NCI-H1417 treated with DMSO at 0.1 percent for 48 hours (cell line): ENCODE results near the gene SFPQ.
"Not testable (repeated sequence)": the region's sequence is repeated elsewhere in the genome, so short reads cannot be mapped to it uniquely, and the experiment has no call there.

ENCODE experiments used
- DNase-seq: peaks from one replicate; lab custom pipeline; 2025; lab: John Stamatoyannopoulos, UW

The SFPQ gene

GRCh38 chr1:35192853-35193664 lies at the start of gene SFPQ:
SFPQ (minus strand) TSS chr1:35193145; CDS start chr1:35193049, 96 bp downstream.
- DNase-seq: peak; percentile 97

- not testable (repeated sequence) for DNase-seq
These were observed 43.8 kb upstream of the SFPQ start for GRCh38 chr1:35236772-35237171.

GRCh38 chr1:35231287-35231686 lies 38.3 kb upstream of the SFPQ start:
- DNase-seq: no peak

GRCh38 chr1:35229587-35230360 lies 36.8 kb upstream of the SFPQ start:
- no peak for DNase-seq

- DNase-seq: no peak
These were observed 33.6 kb upstream of the SFPQ start for GRCh38 chr1:35226546-35226945.

- DNase-seq: no peak
These were observed 30.2 kb upstream of the SFPQ start for GRCh38 chr1:35223084-35223630.

GRCh38 chr1:35222322-35223083 lies 29.6 kb upstream of the SFPQ start:
- no peak for DNase-seq

- DNase-seq: no peak
These were observed 28.0 kb upstream of the SFPQ start for GRCh38 chr1:35220976-35221375.

GRCh38 chr1:35215346-35215745 lies 22.4 kb upstream of the SFPQ start:
- no peak for DNase-seq

GRCh38 chr1:35211120-35211414 lies 18.1 kb upstream of the SFPQ start:
- no peak for DNase-seq

GRCh38 chr1:35210321-35211119 lies 17.6 kb upstream of the SFPQ start:
- no peak for DNase-seq

GRCh38 chr1:35203295-35203694 lies 10.3 kb upstream of the SFPQ start:
- DNase-seq: no peak

GRCh38 chr1:35202048-35202719 lies 9.2 kb upstream of the SFPQ start:
- DNase-seq: peak; percentile 49

- no peak for DNase-seq
These were observed 8.7 kb upstream of the SFPQ start for GRCh38 chr1:35201631-35202030.

GRCh38 chr1:35192056-35192852 lies 691 bp downstream of the SFPQ start:
- no peak for DNase-seq

- DNase-seq: no peak
These were observed 1.4 kb downstream of the SFPQ start for GRCh38 chr1:35191429-35192055.

- no peak for DNase-seq
These were observed 2.2 kb downstream of the SFPQ start for GRCh38 chr1:35190784-35191183.

GRCh38 chr1:35188578-35189392 lies 4.2 kb downstream of the SFPQ start:
- DNase-seq: no peak

- DNase-seq: no peak
These were observed 5.1 kb downstream of the SFPQ start for GRCh38 chr1:35187816-35188342.
